HG03521 (cell line): ENCODE data around the gene ZNF135.

Source experiments
- ATAC-seq: cut with Tn5 transposase; IDR thresholded peaks from one replicate; pipeline ENCODE4 v1.9.1; 2021; ENCODE audit warnings: mild to moderate bottlenecking, moderate library complexity; ENCODE audit not compliant: unreplicated experiment

ZNF135 gene

DNA sequence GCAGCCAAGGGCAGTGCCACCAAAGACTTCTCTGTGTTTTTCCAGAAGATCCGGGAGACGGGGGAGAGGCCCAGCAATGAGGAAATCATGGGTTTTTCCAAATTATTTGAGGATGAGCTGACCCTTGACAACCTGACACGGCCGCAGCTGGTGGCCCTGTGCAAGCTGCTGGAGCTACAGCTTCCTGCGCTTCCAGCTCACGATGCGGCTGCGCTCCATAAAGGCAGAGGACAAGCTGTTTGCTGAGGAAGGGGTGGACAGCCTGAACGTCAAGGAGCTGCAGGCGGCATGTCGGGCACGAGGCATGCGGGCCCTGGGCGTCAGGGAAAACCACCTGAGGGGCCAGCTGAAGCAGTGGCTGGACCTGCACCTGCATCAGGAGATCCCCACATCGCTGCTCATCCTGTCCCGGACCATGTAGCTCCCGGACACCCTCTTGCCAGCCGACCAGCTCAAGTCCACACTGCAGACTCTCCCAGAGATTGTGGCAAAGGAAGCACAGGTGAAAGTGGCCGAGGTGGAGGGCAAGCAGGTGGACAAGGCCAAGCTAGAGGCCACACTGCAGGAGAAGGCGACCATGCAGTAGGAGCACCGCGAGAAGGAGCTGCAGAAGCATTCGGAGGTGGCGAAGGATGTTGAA, 13.6 kb upstream of the ZNF135 start:
- ATAC-seq = no peak

DNA sequence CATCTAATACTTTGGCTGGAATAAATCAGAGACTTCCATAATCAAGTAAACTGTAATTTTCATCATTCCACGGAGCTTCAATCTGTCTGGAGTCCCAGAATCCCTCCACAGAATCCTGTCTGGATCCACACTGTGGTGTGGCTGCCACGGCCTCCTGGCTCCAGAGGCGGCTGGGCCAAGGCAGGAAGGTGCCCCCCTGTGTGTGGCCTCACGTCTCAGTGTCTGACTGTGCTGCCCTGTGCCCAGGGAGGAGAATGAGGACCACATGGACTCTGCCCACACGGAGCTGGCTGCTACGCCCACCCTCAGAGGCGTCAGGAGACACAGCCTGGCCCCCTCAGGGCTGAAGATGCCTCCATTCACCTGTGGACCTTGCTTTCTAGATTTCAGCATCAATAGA, 12.2 kb upstream of the ZNF135 start:
- no peak for ATAC-seq

DNA sequence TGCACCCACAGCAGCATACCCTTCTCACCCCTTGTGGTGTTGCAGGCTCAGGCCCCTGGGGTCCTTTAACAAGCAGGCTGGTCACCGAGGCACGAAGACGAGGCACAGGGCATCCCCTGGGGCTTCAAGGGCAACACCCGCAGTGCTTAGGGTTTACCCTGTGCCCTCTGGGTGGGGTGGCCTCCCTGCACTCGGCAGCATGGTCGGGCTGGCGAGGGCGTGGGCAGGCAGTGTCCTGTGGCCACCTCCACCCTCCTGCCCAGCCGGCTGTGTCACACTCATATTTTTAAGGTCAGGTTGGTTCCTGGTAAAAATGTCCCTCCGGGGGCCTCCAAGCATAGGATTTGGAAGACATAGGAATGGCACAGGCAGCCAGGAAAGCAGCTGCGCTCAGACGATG, 11.4 kb upstream of the ZNF135 start:
- no peak for ATAC-seq

DNA sequence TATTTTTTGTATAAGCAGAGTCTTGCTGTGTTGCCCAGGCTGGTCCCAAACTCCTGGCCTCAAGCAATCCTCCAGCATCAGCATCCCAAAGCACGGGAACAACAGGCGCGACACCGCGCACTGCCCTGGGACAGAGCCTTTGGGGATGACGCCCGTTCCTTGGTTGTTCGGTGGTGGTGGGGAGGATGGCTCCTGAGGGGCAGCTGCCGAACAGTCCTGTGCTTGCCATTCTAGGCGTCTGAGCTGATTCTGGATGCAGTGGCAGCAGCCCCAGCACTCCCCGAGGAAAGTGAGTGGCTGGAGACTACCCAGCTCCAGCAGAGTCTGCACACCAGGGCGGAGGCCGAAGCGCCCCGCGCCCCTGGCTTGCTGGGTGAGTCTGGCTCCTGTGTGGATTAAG, 6.8 kb upstream of the ZNF135 start:
- no peak for ATAC-seq

DNA sequence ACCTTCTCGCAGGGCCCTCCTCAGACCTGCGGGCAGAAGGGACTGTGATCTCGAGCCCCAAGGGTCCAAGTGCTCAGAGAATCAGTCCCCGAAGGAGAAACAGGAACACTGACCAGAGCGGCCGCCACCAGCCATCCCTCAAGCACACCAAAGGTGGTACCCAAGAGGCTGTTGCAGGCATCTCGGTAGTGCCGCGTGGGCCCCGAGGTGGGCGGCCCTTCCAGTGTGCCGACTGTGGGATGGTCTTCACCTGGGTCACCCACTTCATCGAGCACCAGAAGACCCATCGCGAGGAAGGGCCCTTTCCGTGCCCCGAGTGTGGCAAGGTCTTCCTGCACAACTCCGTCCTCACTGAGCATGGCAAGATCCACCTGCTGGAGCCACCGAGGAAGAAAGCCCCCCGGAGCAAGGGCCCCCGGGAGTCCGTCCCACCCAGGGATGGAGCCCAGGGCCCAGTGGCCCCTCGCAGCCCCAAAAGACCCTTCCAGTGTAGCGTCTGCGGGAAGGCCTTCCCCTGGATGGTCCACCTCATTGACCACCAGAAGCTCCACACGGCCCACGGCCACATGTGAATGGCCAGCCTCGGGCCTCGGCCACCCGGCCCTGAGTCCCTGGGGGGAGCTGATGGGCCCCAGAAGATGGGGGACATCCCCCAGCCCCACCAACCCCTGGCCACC, 5.5 kb upstream of the ZNF135 start:
- no peak for ATAC-seq

DNA sequence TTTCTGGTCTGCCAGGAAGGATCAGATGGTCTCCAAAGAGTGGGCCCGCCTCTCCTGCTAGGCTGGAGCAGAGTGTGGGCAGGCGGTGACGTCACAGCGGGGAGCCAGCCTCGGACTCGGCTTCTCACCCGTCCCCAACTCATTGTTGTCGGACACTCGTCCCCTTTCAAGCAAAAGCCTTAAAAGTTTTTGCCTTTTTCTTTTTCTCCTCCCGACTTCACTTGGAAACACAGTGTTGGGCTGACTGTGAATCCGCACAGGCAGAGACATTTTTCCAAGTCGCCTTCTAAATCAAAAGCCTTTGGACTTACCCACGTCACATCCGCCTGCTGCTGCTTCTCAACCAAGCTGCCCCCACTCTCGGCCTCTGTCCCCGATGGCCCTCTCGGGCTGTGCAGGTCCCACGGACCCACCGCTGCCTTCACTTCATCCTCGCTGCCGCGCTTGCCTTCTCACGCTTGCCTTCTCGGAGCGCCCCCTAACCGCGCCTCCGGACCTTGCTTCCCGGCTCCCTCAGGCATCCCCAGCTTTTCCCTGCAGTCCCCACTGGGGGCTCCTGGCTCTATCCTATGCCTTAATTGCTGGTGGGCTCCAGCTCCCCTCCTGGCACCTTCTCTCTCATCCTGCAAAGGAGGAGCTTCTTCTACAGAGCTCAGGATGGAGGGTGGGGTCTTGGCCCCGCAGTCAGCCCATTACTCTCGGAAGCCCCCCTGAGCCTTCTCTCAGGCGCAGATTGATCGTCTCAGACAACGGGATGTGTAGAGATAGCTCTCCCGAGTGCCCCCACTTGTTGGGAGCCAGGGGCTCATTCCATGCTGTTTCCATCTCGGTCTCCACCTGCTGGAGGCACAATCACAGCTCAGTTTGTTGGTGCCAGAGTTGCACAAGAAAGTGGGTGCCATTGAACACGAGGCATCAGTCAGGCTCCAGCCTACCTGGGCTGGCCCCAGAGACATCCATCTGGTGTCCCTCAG, 3.9 kb upstream of the ZNF135 start:
- ATAC-seq = no peak

DNA sequence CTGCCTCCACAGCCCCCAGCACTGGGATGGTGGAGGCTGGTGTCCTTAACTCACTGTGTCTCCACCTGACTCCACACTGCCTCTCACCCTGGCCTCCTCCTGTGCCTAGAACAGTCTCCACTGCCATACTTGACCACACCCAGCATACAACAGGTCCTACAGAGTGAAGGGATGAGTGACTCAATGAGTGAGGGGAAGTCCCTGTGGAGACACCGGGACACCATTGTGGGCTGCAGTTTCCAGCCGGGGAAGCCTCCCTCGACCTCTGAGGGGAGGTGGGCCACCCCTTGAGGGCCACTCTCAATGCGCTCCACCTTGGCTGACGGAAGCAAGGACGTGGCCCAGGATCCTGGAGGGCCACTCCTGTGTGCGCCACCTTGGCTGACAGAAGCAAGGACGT, 2.8 kb upstream of the ZNF135 start:
- no peak for ATAC-seq

DNA sequence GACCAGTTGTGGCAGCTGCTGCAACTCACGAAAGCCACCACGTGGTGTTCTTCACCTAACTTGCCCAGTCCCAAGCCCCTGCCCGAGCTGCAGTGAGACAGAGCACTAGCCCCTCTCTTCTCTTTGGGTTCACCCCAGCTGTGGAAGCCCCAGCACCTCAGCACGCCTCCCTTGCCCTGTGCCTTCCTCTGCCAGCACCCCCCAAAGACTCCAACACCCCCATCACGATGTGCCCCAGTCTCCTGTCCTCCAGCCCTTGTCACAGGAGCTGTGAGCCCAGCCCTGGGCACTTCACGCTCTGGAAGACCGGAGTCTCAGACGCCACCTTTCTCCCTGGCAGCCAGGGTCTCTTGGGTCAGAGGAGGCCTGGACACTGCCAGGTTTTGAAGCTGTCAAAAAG, 2.2 kb upstream of the ZNF135 start:
- no peak for ATAC-seq

DNA sequence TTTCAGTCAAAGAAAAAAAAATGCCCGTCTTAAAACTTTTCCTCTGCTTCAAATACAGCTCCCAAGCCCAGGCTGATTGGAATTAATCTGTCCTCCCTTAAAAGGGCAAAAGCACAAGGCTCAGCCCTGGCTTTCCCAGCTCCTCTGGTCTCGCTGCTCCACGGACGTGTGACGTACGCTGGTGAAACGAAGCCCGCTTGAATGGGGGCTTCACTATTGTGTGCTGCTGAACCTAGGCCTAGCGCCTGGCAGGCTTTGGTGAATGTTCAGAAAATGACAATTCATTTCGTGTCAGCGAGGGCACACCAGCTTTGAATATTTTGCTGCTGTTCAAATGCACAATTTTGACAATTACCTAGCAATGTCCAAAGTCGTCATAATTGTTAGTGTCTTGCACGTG, 615 bp upstream of the ZNF135 start:
- ATAC-seq = no peak

DNA sequence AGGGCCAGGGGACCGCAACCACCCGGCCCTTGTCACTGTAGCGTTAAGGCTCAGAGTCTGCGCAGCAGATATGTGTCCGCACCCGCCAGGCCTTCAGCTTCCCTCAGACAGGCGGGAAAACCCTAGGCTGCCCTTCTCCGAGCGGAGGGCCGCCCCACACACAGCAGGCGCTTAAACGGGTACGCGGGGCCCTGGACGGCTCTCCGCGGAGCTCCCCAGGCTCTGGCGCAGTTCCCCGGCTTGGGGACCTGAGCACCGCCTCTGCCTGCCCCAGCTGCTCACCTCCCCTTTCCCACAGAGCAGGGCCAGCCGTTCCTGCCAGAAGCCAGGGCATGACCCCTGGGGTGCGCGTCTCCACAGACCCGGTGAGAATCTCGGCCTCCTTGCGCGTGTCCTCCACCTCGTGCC, 593 bp downstream of the ZNF135 start:
- no peak for ATAC-seq

DNA sequence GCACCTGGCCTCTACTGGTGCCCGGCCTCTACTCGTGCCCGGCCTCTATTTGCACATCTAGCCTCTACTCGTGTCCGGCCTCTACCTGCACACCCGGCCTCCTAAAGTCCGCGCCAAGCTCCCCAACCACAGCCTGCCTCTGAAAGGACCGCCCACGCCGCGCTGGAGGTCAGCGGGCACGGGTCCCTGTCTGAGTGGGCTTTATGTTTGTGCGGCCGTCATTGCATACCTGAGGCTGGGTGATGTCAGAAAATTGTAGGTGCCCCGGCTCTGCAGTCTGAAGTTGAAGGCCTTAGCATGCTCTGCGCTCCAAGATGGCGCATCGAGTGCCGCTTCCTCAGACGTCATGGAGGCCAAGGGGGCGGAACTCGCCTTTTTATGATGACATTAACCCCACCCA, 1.1 kb downstream of the ZNF135 start:
- no peak for ATAC-seq

DNA sequence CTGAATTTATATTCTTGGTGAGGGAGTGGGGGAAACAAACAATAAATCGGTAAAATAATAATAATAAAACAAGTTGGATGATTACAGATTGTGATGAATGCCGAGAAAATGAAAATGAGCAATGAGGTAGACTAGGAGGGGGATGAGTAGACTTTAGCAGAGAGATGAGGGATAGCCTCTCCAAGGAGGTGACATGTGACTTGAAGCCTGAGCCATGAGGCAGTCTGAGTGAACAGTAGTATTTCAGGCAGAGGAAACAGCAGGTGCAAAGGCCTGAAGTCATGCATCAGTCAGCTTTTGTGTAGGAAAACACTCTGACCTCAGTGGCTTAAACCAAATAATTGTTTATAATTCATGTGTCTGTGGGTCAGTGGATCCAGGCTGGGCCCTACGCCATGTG, 4.6 kb downstream of the ZNF135 start:
- no peak for ATAC-seq

DNA sequence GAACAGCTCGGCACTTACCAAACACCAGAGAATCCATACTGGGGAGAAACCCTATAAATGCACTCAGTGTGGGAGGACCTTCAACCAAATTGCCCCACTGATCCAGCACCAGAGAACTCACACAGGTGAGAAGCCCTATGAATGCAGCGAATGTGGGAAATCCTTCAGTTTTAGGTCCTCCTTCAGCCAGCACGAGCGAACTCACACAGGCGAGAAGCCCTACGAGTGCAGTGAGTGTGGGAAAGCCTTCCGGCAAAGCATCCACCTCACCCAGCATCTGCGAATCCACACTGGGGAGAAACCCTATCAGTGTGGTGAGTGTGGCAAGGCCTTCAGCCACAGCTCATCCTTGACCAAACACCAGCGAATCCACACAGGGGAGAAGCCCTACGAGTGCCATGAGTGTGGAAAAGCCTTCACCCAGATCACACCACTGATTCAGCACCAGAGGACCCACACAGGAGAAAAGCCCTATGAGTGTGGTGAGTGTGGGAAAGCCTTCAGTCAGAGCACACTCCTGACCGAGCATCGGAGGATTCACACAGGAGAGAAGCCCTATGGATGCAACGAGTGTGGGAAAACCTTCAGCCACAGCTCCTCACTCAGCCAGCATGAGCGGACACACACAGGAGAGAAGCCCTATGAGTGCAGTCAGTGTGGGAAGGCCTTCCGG, 8.3 kb downstream of the ZNF135 start:
- no peak for ATAC-seq

DNA sequence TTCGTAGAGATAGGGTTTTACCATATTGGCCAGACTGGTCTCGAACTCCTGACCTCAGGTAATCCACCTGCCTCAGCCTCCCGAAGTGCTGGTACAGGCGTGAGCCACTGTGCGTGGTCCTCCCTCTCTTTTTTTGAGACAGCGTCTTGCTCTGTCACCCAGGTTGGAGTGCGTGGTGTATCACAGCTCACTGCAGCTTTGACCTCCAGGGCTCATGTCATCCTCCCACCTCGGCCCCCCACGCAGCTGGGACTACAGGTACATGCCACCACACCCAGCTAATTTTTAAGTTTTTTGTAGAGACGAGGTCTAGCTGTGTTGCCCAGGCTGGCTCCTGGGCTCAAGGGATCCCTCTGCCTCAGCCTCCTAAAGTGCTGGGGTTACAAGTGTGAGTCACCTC, 20.7 kb downstream of the ZNF135 start:
- ATAC-seq = no peak

DNA sequence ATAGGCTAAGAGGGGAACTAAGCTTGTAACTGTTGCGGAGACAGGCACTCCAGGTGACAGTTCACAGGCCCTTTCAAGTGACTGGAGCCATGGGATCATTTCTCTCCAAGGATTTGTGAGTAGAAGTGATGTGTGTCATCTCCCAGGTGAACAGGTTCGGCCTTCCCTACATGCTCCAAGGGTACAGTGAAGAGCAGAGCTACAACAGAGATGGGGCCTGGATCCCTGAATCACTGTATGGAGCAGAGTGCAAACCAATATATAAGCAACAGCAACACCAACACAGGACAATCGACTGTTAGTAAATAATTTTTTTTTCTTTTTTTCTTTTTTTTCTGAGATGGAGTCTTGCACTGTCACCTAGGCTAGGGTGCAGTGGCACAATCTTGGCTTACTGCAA, 23.9 kb downstream of the ZNF135 start:
- ATAC-seq = no peak

DNA sequence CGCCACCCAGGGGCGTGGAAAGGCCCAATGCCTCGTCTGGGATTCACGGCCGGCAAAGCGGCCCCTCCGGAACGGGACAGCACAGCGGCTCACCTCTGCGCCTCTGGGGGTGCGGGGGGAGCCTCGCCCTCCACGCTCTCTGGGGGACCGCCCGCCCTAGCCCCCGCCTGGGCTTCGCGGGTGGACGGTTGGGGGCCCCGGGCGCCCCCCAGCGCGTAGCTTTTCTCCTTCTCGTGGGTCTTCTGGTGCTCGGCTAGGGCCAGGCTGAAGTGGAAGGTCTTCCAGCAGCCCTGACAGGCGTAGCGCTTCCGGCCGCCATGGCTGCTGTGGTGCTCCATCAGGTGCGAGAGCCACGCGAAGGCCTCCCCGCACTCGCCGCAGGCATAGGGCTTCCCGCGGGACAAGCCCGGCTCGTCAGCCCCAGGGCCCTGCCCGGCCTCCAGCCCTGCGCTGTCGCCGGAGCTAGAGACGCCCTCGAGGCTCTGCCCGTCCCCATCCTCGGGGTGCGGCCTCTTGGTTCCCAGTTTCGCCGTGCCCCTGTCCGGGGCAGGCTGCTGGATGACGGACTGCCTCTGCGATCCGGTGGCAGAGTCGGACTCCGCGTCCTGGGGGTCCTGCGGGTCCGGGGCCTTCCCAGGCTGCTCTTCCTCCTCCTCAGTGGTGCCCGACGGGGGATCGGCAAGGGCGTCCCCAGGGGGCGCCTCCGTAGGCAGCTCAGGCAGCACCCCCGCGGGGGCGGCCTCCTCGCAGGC, 25.7 kb downstream of the ZNF135 start:
- ATAC-seq = no peak

DNA sequence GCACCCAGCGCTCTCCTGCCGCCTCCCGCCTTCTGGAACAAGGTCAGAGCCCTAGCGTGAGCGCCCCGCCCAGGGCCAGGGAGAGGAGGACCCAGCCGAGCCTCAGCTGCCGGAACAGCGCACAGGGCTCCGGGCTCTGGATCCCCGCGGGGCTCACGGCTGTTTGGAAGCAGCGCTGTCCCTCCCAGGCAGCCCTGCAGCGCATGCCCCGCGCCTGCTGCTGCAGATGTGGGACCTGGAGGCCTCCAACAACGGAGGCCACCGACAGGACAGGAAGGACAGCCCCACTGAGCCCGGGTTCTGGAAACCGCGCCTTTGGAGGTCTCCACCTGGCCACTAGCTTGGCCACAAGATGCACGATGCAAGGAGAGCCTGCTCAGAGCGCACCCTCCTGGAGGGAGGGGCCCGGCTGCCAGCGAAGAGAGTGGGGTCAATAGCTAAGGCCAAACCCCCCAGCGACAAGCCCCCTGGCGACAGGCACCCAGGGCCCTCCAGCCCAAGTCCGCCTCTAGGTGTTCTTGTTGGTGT, 26.3 kb downstream of the ZNF135 start:
- ATAC-seq = no peak

DNA sequence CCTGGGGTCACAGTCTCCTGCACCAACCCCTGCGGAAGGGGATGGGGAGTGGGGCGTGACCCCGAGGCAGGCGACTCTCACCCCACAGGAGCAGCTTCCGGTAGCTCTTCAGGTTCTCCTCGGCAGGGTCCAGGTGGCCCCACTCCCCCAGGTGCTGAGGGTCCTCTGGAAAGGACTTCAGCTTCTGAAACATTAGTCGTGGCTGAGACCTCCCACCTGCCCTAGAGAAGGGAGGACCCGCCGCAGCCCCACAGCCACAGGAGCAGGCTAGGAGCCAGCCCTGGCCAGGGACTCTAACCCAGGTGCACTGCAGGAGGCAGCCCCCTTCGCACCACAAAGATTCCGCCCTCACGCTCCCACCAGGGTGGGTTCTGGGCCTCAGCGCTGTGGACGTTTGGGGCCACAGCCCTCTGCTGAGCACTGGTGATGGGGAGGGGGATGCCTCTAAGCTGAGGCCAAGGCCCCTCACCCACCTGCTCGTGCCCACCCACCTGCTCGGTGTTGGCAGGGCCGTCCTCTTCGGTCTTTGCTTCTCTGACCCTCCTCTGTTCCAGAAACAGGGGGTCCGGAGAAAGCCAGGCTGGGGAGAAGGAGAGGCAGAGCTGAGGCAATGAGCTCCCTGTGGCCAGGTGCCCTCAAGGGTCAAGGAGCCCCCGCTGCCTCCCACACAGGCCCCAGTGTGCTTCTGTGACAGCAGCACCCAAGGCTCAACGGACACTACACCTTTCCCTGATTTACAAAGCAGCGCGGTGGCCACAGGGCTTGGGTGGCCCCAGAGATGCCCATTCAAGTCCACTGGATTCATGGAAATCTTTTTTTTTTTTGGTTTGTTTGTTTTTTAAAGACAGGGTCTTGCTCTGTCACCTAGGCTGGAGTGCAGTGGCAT, 28.0 kb downstream of the ZNF135 start:
- ATAC-seq = no peak

DNA sequence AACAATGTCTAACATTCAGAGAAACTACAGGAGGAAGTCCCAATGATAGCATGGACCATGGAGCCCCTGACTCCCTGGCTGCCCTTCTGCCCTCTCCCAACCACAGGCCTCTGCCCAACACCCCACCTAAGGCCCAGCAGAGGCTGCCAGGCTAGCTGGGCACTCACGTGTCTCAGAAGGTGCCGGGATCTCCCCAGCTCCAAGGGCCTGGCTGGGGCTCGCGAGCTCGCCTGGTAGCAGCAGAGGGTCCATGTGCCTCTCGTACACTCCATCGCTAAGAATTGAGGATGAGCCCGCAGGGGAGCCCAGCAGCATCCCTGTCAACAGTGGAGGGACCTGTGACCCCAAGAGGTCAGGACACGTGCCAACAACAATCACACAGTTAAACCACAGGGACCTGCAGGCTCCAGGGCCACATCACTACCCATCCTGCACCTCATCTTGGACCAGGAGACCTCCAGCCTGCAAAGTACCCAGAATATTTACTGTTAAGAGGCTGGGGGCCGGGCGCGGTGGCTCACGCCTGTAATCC, 29.5 kb downstream of the ZNF135 start:
- ATAC-seq = no peak
